Limb (tissue), 2 donors: Measurements from ENCODE around the gene CCDC170.

Source experiments
- DNase-seq, 2 donors: peaks; one replicate each; pipeline ENCODE4 v3.0.0-alpha.2; 2016; ENCODE audit errors: extremely low spot score in 2 of 2

CCDC170 gene

GRCh38 chr6:151616600-151616999 is 122.8 kb downstream of the CCDC170 start:
- no peak for DNase-seq

- DNase-seq = no peak
Observed at GRCh38 chr6:151617539-151617938, 123.7 kb downstream of the CCDC170 start.

GRCh38 chr6:151618717-151619116 is 124.9 kb downstream of the CCDC170 start:
- DNase-seq = no peak

- DNase-seq = no peak
Observed at GRCh38 chr6:151620179-151620578, 126.4 kb downstream of the CCDC170 start.

GRCh38 chr6:151624071-151624470 is 130.3 kb downstream of the CCDC170 start:
- DNase-seq = no peak

GRCh38 chr6:151624481-151624880 is 130.7 kb downstream of the CCDC170 start:
- DNase-seq = no peak

- no peak for DNase-seq
Observed at GRCh38 chr6:151624900-151625536, 131.2 kb downstream of the CCDC170 start.

GRCh38 chr6:151627689-151628444 is 134.1 kb downstream of the CCDC170 start:
- DNase-seq = no peak

- no peak for DNase-seq
Observed at GRCh38 chr6:151629791-151630190, 136.0 kb downstream of the CCDC170 start.

GRCh38 chr6:151630387-151630786 is 136.6 kb downstream of the CCDC170 start:
- DNase-seq = no peak

- no peak for DNase-seq
Observed at GRCh38 chr6:151630991-151631655, 137.3 kb downstream of the CCDC170 start.

- no peak for DNase-seq
Observed at GRCh38 chr6:151632415-151632987, 138.7 kb downstream of the CCDC170 start.

- no peak for DNase-seq
Observed at GRCh38 chr6:151633526-151634335, 139.9 kb downstream of the CCDC170 start.

- no peak for DNase-seq
Observed at GRCh38 chr6:151634336-151634720, 140.5 kb downstream of the CCDC170 start.

GRCh38 chr6:151635741-151636140 is 141.9 kb downstream of the CCDC170 start:
- no peak for DNase-seq

GRCh38 chr6:151637814-151638213 is 144.0 kb downstream of the CCDC170 start:
- DNase-seq = no peak

- no peak for DNase-seq
Observed at GRCh38 chr6:151639750-151640149, 145.9 kb downstream of the CCDC170 start.

GRCh38 chr6:151641028-151641427 is 147.2 kb downstream of the CCDC170 start:
- no peak for DNase-seq

GRCh38 chr6:151647976-151648639 is 154.3 kb downstream of the CCDC170 start:
- DNase-seq = no peak

GRCh38 chr6:151649835-151650234 is 156.0 kb downstream of the CCDC170 start:
- DNase-seq = no peak

- DNase-seq = no peak
Observed at GRCh38 chr6:151651639-151652038, 157.8 kb downstream of the CCDC170 start.
